ENCODE measurements around the gene TREX2. TPM values are rescaled to one million over a fixed set of nuclear protein-coding genes. Genes with fewer than 3 reads are reported as not detected.

TREX2 gene
- polyA plus RNA-seq, 1 donor (not counting 4 experiments of a cell fraction or from before 2014, with no cell fraction given), result 0.31 TPM

DNA sequence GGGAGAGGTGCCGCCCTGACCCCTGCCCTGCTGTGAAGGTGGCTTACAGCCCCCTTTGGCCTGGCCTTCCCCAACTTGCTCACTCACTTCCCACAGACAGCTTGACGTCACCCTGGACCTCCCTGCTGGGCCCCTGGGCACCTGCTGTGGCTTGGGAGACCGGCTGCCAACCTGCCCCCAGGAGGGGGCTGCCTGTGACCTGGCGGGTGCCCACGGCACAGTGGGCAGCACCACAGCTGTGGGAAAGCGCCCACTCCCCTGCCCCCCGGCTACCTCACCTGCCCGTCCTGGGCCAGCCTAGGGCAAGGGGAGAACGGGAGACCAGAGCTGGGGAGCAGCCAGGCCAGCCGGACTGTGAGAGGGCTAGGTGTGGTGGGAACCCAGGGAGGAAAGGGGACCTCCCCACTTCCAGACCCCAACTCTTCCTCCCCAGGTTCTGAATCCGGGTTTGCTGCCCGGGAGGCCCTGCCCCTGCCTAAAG lies 36.9 kb downstream of the TREX2 start:
- Histone ChIP-seq H3K4me1 (ENCODE audit: control insufficient read depth, extremely low read depth, insufficient read depth, low read length) (peaks cover 5% of the 10 kb centered on the region), H4K20me1 (ENCODE audit: control insufficient read depth, extremely low read depth, insufficient read depth, low read length) (no peaks in the 10 kb centered on the region), H3K9ac (ENCODE audit: control insufficient read depth, extremely low read depth, insufficient read depth, low read length) (no peak overlapping the region), H3K9me1 (ENCODE audit: control insufficient read depth, extremely low read depth, insufficient read depth, low read length) (no peaks in the 10 kb centered on the region), H3K27ac (ENCODE audit: control insufficient read depth, insufficient read depth, low read length) (no peak overlapping the region), H2AFZ (ENCODE audit: control insufficient read depth, low read length) (no peak overlapping the region), H3K4me3 (ENCODE audit: control insufficient read depth in 2 of 3, extremely low read depth in 1 of 3, insufficient read depth in 2 of 3, low read depth in 1 of 3, low read length in 3 of 3) (no peak overlapping the region), H3K27me3 (ENCODE audit: control insufficient read depth, extremely low read depth, insufficient read depth, low read length) (no peaks in the 10 kb centered on the region), H3K36me3 (ENCODE audit: control insufficient read depth in 2 of 2, extremely low read depth in 1 of 2, insufficient read depth in 2 of 2, low read length in 2 of 2) (no peaks in the 10 kb centered on the region), H3K79me2 (ENCODE audit: control insufficient read depth, insufficient read depth, low read length) (no peaks in the 10 kb centered on the region), H3K4me2 (ENCODE audit: control insufficient read depth, extremely low read depth, insufficient read depth, low read depth, low read length) (no peak overlapping the region), H3K9me3 (ENCODE audit: control insufficient read depth, low read depth, low read length) (no peaks in the 10 kb centered on the region)
- DNase-seq (ENCODE audit: low read depth, low spot score) (no peak), FAIRE-seq (no peak)
- TF ChIP-seq EZH2 (IDR thresholded peaks at IDR 0.05; ENCODE audit: low read length), result no peak
- TF ChIP-seq, protein P1, sequence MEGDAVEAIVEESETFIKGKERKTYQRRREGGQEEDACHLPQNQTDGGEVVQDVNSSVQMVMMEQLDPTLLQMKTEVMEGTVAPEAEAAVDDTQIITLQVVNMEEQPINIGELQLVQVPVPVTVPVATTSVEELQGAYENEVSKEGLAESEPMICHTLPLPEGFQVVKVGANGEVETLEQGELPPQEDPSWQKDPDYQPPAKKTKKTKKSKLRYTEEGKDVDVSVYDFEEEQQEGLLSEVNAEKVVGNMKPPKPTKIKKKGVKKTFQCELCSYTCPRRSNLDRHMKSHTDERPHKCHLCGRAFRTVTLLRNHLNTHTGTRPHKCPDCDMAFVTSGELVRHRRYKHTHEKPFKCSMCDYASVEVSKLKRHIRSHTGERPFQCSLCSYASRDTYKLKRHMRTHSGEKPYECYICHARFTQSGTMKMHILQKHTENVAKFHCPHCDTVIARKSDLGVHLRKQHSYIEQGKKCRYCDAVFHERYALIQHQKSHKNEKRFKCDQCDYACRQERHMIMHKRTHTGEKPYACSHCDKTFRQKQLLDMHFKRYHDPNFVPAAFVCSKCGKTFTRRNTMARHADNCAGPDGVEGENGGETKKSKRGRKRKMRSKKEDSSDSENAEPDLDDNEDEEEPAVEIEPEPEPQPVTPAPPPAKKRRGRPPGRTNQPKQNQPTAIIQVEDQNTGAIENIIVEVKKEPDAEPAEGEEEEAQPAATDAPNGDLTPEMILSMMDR (optimal IDR thresholded peaks at IDR 0.05 in 1 of 3, IDR thresholded peaks at IDR 0.05 in 1 of 3, conservative IDR thresholded peaks at IDR 0.05 in 1 of 3; ENCODE audit: extremely low read depth in 1 of 3, insufficient read depth in 2 of 3, low read length in 3 of 3), result no peak
- dilution Hi-C loops (cut with MboI; ENCODE audit: extremely low pct_ligation_motif_present, low sequenced_read_pairs), result no loop called here

DNA sequence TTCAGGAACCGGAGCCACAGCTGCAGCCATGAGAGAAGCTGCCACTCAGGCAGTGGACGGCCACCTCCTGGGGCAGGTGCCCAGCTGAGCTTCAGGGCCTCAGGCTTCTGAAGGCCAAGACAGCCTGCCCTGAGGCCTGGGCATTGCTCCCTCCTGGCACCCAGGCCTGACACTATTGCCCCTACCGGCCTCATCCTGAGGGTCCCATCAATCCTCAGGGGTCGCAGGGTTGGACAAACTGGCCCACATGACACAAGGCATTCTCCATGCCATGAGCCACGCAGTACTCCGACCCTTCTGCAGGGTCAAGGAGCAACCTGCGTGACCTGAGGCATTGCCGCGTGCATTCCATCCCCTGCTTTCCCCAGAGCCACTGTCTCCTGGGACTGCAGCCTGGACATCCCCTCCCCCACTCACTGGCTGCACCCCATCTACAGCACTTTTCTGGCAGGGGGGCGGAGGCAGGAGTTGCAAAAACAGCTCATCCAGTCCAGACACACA lies 37.6 kb downstream of the TREX2 start:
- Histone ChIP-seq H3K36me3 (ENCODE audit: control insufficient read depth in 2 of 2, extremely low read depth in 1 of 2, insufficient read depth in 2 of 2, low read length in 2 of 2) (no peaks in the 10 kb centered on the region), H2AFZ (ENCODE audit: control insufficient read depth, low read length) (no peak overlapping the region), H3K4me1 (ENCODE audit: control insufficient read depth, extremely low read depth, insufficient read depth, low read length) (peaks cover 5% of the 10 kb centered on the region), H3K27me3 (ENCODE audit: control insufficient read depth, extremely low read depth, insufficient read depth, low read length) (no peaks in the 10 kb centered on the region), H3K9me1 (ENCODE audit: control insufficient read depth, extremely low read depth, insufficient read depth, low read length) (no peaks in the 10 kb centered on the region), H3K4me2 (ENCODE audit: control insufficient read depth, extremely low read depth, insufficient read depth, low read depth, low read length) (no peak overlapping the region), H3K4me3 (ENCODE audit: control insufficient read depth in 2 of 3, extremely low read depth in 1 of 3, insufficient read depth in 2 of 3, low read depth in 1 of 3, low read length in 3 of 3) (no peak overlapping the region), H3K9ac (ENCODE audit: control insufficient read depth, extremely low read depth, insufficient read depth, low read length) (no peak overlapping the region), H3K27ac (ENCODE audit: control insufficient read depth, insufficient read depth, low read length) (no peak overlapping the region), H4K20me1 (ENCODE audit: control insufficient read depth, extremely low read depth, insufficient read depth, low read length) (no peaks in the 10 kb centered on the region), H3K79me2 (ENCODE audit: control insufficient read depth, insufficient read depth, low read length) (no peaks in the 10 kb centered on the region), H3K9me3 (ENCODE audit: control insufficient read depth, low read depth, low read length) (no peaks in the 10 kb centered on the region)
- no peak for DNase-seq (ENCODE audit: low read depth, low spot score)
- dilution Hi-C loops (cut with MboI; ENCODE audit: extremely low pct_ligation_motif_present, low sequenced_read_pairs), result no loop called here
- TF ChIP-seq, protein P1 (optimal IDR thresholded peaks at IDR 0.05 in 1 of 3, IDR thresholded peaks at IDR 0.05 in 1 of 3, conservative IDR thresholded peaks at IDR 0.05 in 1 of 3; ENCODE audit: extremely low read depth in 1 of 3, insufficient read depth in 2 of 3, low read length in 3 of 3), result no peak
- TF ChIP-seq EZH2 (IDR thresholded peaks at IDR 0.05; ENCODE audit: low read length), result no peak
- no peak for FAIRE-seq
